Sciatic nerve (tissue), 2 donors: ENCODE measurements around the gene DLGAP1. TPM values are rescaled to one million over a fixed set of nuclear protein-coding genes. Genes with fewer than 3 reads are reported as not detected.
"Not testable (repeated sequence)": the region's sequence is repeated elsewhere in the genome, so short reads cannot be mapped to it uniquely, and the experiment has no call there.

Source experiments
- ATAC-seq: fragments of 200-7000 bp; cut with Tn5 transposase; one replicate; pipeline ENCODE4 v1.9.1; 2020; ENCODE audit warnings: mild to moderate bottlenecking, moderate library complexity
- DNase-seq: peaks from one replicate; pipeline ENCODE4 v3.0.0-alpha.2; 2020; ENCODE audit warnings: low spot score
- intact Hi-C: fragments of 100-400 bp; cut with DNase I; formaldehyde crosslinking; loops from one replicate; pipeline ENCODE4 v1.14.2; 2022
- total RNA-seq: library from RNA; stranded (reverse); fragmentation: NEBNext Ultra II Directional; extraction: Animal tissue kit (Norgen Biotek cat#: 25700); gene quantifications from one replicate; pipeline ENCODE4 v1.2.1, GENCODE V29; 2021
- donor health status: DM: no; HTN: no; CAD: no.
- donor health status: DM: no; HTN: no; CAD: no.

DLGAP1 gene
- total RNA-seq, 1 donor from 2014 or later, result 0.98 TPM

GRCh38 chr18:3491981-3492555, 963.0 kb downstream of the DLGAP1 start:
- no peak for DNase-seq
- intact Hi-C loops, result no loop called here
- ATAC-seq, result no peak

GRCh38 chr18:3489462-3489861, 965.6 kb downstream of the DLGAP1 start:
- intact Hi-C loops, result no loop called here
- no peak for DNase-seq
- ATAC-seq, result no peak

GRCh38 chr18:3486512-3486911, 968.6 kb downstream of the DLGAP1 start:
- DNase-seq (no peak), ATAC-seq (no peak)
- intact Hi-C loops, result no loop called here

GRCh38 chr18:3485153-3486149, 969.7 kb downstream of the DLGAP1 start:
- ATAC-seq, result no peak
- intact Hi-C loops, result no loop called here
- DNase-seq, result no peak

GRCh38 chr18:3482258-3482657, 972.8 kb downstream of the DLGAP1 start:
- intact Hi-C loops, result no loop called here
- DNase-seq, result no peak
- no peak for ATAC-seq

- ATAC-seq (no peak), DNase-seq (no peak)
- intact Hi-C loops, result no loop called here
These were observed 973.4 kb downstream of the DLGAP1 start for GRCh38 chr18:3481696-3482210.

- intact Hi-C loops, result no loop called here
- no peak for DNase-seq
These were observed 974.1 kb downstream of the DLGAP1 start for GRCh38 chr18:3480827-3481573.

GRCh38 chr18:3479978-3480509, 975.1 kb downstream of the DLGAP1 start:
- no peak for ATAC-seq
- intact Hi-C loops, result no loop called here
- no peak for DNase-seq

More at GRCh38 chr18:3480827-3481573, 974.1 kb downstream of the DLGAP1 start:
- ATAC-seq, result no peak

- ATAC-seq (peak; percentile 15), DNase-seq (no peak)
- intact Hi-C loops, result no loop called here
These were observed 976.7 kb downstream of the DLGAP1 start for GRCh38 chr18:3478262-3478978.

- DNase-seq (no peak), ATAC-seq (no peak)
- intact Hi-C loops, result no loop called here
These were observed 982.2 kb downstream of the DLGAP1 start for GRCh38 chr18:3472681-3473544.

- ATAC-seq, intact Hi-C loops, DNase-seq: not testable (repeated sequence)
These were observed 983.0 kb downstream of the DLGAP1 start for GRCh38 chr18:3472121-3472520.

GRCh38 chr18:3471141-3471648, 983.9 kb downstream of the DLGAP1 start:
- DNase-seq (no peak), ATAC-seq (no peak)
- intact Hi-C loops, result no loop called here

- DNase-seq (no peak), ATAC-seq (no peak)
- intact Hi-C loops, result no loop called here
These were observed 986.3 kb downstream of the DLGAP1 start for GRCh38 chr18:3468833-3469232.

GRCh38 chr18:3468066-3468705, 986.9 kb downstream of the DLGAP1 start:
- intact Hi-C loops, result no loop called here
- DNase-seq (no peak), ATAC-seq (no peak)

- intact Hi-C loops, result no loop called here
- no peak for DNase-seq
- ATAC-seq, result no peak
These were observed 988.2 kb downstream of the DLGAP1 start for GRCh38 chr18:3466872-3467271.

GRCh38 chr18:3466045-3466444, 989.1 kb downstream of the DLGAP1 start:
- DNase-seq, result no peak
- intact Hi-C loops, result no loop called here
- ATAC-seq, result no peak

GRCh38 chr18:3463051-3463450, 992.1 kb downstream of the DLGAP1 start:
- DNase-seq (no peak), ATAC-seq (no peak)
- intact Hi-C loops, result no loop called here
